Loucy (cell line): Measurements from ENCODE around the gene DMGDH.

ENCODE experiments used
- H2AFZ ChIP-seq: fragments of 200-600 bp; sonication (generic); 2 replicates; pipeline ENCODE4 v1.6.0; 2016; ENCODE audit warnings: antibody characterized with exemption, mild to moderate bottlenecking, low read length, moderate library complexity
- H3F3A ChIP-seq: fragments of 200-600 bp; 2 replicates; pipeline ENCODE4 v1.6.0; 2016; ENCODE audit warnings: antibody characterized with exemption, low read depth, mild to moderate bottlenecking
- H3K27me3 ChIP-seq: fragments of 200-600 bp; sonication (generic); 2 replicates; pipeline ENCODE4 v1.6.1; 2014; ENCODE audit warnings: low read length, mild to moderate bottlenecking; ENCODE audit not compliant: insufficient read depth, poor library complexity, severe bottlenecking
- H3K36me3 ChIP-seq: fragments of 200-600 bp; sonication (generic); 2 replicates; pipeline ENCODE4 v1.6.1; 2016; ENCODE audit warnings: low read length; ENCODE audit not compliant: insufficient read depth
- H3K4me1 ChIP-seq: fragments of 200-600 bp; sonication (generic); 2 replicates; pipeline ENCODE4 v1.5.1; 2014; ENCODE audit warnings: low read length, mild to moderate bottlenecking; ENCODE audit not compliant: insufficient read depth, poor library complexity, severe bottlenecking
- H3K4me2 ChIP-seq: fragments of 200-600 bp; sonication (generic); 2 replicates; pipeline ENCODE4 v1.6.0; 2014; ENCODE audit warnings: antibody characterized with exemption, low read length, low read depth, mild to moderate bottlenecking; ENCODE audit not compliant: poor library complexity, severe bottlenecking
- H3K4me3 ChIP-seq: fragments of 200-600 bp; sonication (generic); 2 replicates; pipeline ENCODE4 v1.5.1; 2014; ENCODE audit warnings: low read length, mild to moderate bottlenecking, mixed read lengths; ENCODE audit not compliant: poor library complexity, severe bottlenecking
- H3K79me2 ChIP-seq: fragments of 200-600 bp; sonication (generic); 2 replicates; pipeline ENCODE4 v1.6.1; 2014; ENCODE audit warnings: low read length; ENCODE audit not compliant: insufficient read depth
- H3K9ac ChIP-seq: fragments of 200-600 bp; sonication (generic); 2 replicates; pipeline ENCODE4 v1.6.0; 2014; ENCODE audit warnings: mild to moderate bottlenecking, low read depth, low read length, moderate library complexity; ENCODE audit not compliant: poor library complexity, severe bottlenecking
- H3K9me2 ChIP-seq: fragments of 200-600 bp; sonication (generic); replicated peaks from 2 replicates; pipeline ENCODE4 v1.6.1; 2016; ENCODE audit warnings: low read depth, low read length, mixed read lengths
- H3K9me3 ChIP-seq: fragments of 200-600 bp; sonication (generic); 2 replicates; pipeline ENCODE4 v1.6.1; 2014; ENCODE audit warnings: mild to moderate bottlenecking, antibody characterized with exemption, low read length, low read depth; ENCODE audit not compliant: insufficient read depth
- H4K20me1 ChIP-seq: fragments of 200-600 bp; sonication (generic); 2 replicates; pipeline ENCODE4 v1.6.0; 2014; ENCODE audit warnings: antibody characterized with exemption, low read length, mild to moderate bottlenecking; ENCODE audit not compliant: insufficient read depth, poor library complexity, severe bottlenecking
- EZH2phosphoT487 ChIP-seq: fragments of 200-600 bp; IDR thresholded peaks from 2 replicates; pipeline ENCODE4 v1.6.1; 2018; ENCODE audit warnings: antibody characterized with exemption, mild to moderate bottlenecking, moderate library complexity, borderline replicate concordance
- TF ChIP-seq, protein P1 (sequence below): fragments of 200-600 bp; sonication (generic); conservative IDR thresholded peaks from 2 replicates; pipeline ENCODE4 v1.5.1; 2014; ENCODE audit warnings: mild to moderate bottlenecking, antibody characterized with exemption, low read length

Gene DMGDH

DNA sequence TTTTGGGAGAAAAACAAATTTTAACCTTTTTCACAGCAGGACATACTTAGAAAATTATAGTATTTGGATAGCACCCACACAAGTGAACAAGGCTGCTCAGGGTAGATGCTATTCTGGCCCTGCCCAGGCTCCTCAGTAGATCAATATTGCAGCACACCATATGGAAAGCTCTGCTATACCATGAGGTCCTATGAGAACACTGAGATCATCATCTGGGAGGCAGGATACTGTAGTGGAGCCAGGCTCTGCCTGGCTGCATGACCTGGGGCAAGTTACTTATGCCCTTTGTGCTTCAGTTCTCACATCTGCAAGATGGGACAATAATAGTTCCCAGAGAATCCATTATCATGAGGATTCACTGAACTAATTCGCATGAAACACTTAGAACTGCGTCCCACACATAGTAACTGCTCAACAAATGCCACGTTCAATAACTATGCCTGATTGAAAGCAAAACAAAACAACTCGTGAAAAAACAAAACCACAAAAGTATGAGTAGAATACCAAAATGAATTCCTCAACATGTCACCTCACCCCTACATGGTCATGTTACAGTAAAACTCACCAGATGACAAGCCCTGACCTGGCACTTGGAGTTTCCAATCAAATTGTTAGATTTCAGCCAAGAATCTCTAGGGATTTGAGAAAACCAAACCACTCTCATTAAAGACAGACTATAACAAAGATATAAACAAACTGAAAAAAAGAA, 116.2 kb downstream of the DMGDH start:
- Histone ChIP-seq H3K4me3 (no peak overlapping the region), H3K79me2 (no peaks in the 10 kb centered on the region), H3F3A (no peaks in the 10 kb centered on the region), H3K27me3 (no peaks in the 10 kb centered on the region), H4K20me1 (no peaks in the 10 kb centered on the region), H3K4me1 (no peaks in the 10 kb centered on the region), H3K9me2 (no peaks in the 10 kb centered on the region), H3K9ac (no peak overlapping the region), H3K4me2 (no peak overlapping the region), H3K9me3 (no peaks in the 10 kb centered on the region), H3K36me3 (peaks cover 4% of the 10 kb centered on the region; the same call in 1 of the 2 replicates), H2AFZ (no peak overlapping the region)
- TF ChIP-seq EZH2phosphoT487, result no peak
- TF ChIP-seq, protein P1, sequence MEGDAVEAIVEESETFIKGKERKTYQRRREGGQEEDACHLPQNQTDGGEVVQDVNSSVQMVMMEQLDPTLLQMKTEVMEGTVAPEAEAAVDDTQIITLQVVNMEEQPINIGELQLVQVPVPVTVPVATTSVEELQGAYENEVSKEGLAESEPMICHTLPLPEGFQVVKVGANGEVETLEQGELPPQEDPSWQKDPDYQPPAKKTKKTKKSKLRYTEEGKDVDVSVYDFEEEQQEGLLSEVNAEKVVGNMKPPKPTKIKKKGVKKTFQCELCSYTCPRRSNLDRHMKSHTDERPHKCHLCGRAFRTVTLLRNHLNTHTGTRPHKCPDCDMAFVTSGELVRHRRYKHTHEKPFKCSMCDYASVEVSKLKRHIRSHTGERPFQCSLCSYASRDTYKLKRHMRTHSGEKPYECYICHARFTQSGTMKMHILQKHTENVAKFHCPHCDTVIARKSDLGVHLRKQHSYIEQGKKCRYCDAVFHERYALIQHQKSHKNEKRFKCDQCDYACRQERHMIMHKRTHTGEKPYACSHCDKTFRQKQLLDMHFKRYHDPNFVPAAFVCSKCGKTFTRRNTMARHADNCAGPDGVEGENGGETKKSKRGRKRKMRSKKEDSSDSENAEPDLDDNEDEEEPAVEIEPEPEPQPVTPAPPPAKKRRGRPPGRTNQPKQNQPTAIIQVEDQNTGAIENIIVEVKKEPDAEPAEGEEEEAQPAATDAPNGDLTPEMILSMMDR, result no peak
